GM19463 (cell line): Measurements from ENCODE around the gene IMMT.
"Not testable (repeated sequence)": the region's sequence is repeated elsewhere in the genome, so short reads cannot be mapped to it uniquely, and the experiment has no call there.

Experiments used
- ATAC-seq: cut with Tn5 transposase; IDR thresholded peaks from one replicate; pipeline ENCODE4 v1.9.1; 2021; ENCODE audit warnings: mild to moderate bottlenecking, moderate library complexity; ENCODE audit not compliant: unreplicated experiment

IMMT gene

DNA sequence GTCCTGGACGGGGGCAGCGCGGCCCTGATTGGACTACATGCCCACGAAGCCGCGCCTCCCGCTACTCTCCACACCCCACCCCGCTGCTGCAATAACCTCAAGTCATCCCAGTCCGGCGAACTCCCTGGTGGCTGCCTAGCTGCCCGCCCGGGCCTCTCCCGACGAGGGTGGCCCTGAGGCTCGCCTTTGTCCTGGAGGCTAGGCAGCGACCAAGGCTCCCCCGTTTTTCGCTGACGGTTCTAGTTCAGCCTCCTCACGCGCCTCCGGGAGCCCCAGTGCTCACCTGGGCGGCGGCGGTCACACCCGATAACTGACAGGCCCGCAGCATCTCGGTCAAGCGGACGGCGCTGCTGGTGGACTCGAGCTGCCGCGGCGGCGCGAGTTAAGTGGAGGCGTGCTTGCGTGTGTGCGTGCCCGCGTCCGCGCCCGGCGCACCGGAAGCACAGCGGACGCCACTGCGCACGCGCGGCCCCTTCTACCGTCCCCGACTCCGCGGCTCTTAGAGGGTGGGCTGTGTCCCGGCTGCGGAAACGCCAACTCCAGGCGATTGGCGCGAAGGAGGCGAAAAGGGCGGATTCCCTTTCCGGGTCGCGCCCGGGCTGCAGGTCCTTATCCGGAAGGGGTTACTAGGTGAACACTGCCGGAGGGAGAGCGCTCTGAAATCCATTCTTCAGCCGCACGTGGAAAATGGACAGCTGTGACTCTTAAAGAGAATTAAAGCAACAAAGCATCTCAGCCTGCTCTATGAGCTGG lies at the start of gene IMMT:
TSS of gene IMMT (minus strand) at position 408 of the 753 bp plus-strand sequence. CDS start at position 328, 80 bp downstream.
- peak; percentile 83 for ATAC-seq

DNA sequence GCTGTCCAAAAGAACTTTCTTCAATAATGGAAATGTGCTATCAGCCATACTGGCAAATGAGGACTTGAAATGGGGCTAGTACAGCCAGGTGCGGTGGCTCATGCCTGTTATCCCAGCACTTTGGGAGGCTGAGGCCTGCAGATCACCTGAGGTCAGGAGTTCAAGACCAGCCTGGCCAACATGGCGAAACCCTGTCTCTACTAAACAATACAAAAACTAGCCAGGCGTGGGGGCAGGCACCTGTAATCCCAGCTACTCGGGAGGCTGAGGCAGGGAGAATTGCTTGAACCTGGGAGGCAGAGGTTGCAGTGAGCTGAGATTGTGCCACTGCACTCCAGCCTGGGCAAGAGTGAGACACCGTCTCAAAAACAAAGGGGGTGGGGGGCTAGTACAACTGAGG lies 49.5 kb upstream of the IMMT start:
- not testable (repeated sequence) for ATAC-seq

DNA sequence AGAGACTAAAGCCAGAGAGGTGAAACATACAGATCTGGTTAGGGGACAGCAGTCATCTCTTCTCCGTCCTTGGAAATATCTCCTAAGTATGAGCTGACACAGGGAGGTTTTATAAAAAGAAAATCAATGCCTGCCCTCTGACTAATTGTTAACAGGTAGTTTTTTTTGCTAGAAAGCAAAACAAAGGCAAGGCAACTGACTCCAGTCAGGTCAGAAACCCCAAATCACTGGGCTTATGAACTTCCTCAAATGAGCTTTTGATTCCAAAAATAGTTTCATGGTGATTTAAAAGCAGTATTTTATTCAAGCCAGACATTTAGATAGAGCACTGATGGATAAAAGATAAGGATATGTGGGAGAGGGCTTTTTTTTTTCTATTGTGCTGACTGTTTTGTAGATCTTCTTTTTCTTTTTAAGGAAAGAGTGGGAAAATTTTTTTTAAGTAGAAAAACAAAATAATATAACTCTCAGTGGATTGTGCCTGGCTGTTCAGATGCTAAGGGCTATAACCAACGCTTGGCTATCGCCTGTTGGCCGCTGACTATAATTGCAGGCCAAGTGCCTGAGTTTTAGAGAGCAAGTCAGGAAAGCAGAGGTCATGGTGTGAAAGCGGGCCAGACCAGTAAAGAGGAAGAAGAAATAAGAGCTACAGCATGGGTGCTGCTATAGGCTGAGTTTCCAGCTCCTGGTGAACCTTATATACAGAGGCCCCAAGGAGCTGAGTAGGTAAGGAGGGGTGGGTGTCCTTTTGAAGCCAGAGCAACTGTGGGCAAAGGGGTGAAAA lies 48.9 kb upstream of the IMMT start:
- no peak for ATAC-seq

DNA sequence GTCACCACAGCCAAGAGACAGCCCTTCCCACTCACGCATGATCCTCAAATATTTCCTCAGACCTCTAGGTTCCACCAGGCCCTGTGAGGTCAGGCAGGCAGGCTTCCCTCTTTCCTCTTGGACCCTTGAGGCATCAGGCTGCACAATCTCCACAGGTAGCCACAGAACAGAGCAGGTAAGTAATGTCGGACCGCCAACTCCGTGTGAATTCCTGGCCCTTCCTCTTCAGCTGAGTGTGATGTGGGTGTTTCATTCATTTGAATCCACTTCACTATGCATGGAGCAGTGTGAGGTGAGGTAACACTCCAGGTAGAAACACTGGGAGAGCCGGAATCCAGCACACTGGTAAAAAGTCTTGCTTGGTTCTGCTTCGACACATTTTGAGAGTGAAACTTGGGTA lies 48.0 kb upstream of the IMMT start:
- no peak for ATAC-seq

DNA sequence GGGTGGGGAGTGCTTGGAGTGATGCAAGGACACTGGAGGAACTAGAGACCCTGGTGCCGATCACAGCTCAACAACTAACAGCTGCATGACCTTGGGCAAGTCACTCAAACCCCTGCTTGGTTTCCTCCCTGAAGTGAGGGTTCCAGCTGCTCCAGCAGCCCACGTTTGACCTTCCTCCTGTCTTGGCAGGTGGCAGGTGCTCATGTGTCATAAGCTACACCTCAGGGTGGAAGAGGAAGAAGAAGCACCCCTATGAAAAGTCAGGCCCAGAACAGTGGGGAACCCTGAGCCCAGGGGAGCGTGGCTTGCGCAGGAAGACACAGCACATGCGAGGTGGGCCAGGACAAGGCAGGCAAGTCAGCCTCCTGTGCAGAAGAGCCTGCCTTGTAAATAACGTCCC lies 46.3 kb upstream of the IMMT start:
- no peak for ATAC-seq

DNA sequence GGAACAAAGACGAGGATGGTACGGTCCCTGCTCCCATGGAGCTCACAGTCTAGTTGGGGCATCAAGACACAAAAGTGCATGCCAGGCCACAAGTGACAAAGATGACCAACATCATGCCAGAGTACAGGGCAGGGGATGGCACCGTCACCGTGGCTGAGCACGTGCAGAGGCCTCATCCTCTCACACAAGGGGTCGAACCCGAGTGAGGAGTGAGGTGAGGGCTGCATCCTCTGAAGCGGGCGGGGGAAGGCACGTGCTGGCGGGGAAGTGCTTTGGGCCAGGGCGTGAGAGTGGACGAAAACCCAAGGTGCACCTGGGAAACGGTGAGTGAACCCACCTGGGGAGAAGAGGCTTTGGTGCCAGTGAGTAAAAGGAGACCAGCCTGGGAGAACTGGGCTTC lies 45.0 kb upstream of the IMMT start:
- ATAC-seq: no peak

DNA sequence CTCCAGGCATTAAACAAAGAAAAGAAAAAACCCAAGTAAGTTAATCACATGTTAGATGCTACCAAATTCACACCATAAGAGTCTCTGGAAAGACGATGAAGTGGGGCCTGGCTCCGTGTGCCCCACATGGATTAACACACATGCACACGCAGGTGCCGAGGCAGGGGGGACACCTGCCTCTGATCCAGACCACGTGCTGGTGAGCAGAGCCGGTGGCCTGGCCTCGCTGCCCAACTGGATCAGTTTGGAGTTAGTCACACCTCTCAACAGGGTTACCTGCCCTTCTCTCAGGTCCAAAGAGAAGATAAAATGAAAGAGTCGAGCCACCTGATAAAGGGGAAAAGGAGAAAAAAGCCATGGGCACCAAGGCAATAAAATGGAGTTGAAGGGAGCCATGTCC lies 44.5 kb upstream of the IMMT start:
- ATAC-seq: no peak

DNA sequence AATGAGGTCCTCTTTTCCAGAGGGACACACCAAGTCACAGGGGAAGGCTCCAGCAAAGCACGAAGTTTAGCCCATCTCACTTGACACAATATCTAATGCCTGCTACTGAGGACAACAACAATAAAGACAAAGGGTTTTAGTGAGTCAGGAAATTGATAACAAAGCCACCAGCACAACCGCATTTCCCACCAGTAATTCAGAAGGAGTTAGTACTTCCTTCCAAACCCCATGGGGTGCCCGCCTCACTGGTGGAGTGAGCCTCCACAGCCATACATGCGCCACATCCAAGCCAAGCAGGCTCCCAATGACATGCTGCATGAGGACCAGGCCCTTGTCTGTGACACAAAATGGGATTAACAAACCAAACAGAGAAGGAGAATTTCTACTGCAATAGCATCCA lies 44.1 kb upstream of the IMMT start:
- ATAC-seq: no peak

DNA sequence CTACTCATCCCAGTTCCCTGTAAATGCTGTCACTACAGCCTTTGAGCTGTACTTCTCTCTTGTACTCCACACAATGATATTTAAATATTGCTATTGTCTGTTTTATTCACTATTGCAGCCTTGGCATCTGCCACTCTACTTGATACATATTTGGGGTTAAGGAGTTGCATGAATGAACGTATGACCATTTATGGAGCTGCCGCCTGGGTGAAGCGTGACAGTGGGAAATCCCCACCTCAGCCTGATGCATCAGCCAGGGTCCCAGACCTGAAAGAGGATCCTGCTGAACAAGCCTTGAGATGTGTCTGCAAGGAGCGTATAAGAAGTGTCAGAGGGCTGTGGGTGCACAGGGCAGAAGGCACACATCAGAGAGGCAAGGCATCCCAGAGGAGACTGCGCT lies 43.1 kb upstream of the IMMT start:
- ATAC-seq: peak; percentile 94

DNA sequence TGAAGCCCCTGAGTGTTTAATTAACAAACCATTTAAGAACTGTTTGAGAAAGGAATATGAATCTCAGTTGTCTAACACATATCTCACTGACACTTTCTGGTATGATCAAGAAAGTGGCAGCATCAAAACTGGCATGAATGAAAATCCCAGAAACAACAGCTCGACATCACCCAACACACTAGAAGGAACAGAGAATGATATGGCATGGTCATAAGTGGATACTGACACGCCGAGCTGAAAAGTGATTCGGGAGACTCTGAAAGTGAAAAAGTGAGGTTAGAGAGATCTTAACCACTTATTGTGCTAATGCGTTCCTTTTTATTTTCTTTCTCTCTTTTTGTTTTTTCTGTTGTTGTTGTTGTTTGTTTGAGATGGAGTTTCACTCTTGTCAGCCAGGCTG lies 41.9 kb upstream of the IMMT start:
- ATAC-seq: no peak

DNA sequence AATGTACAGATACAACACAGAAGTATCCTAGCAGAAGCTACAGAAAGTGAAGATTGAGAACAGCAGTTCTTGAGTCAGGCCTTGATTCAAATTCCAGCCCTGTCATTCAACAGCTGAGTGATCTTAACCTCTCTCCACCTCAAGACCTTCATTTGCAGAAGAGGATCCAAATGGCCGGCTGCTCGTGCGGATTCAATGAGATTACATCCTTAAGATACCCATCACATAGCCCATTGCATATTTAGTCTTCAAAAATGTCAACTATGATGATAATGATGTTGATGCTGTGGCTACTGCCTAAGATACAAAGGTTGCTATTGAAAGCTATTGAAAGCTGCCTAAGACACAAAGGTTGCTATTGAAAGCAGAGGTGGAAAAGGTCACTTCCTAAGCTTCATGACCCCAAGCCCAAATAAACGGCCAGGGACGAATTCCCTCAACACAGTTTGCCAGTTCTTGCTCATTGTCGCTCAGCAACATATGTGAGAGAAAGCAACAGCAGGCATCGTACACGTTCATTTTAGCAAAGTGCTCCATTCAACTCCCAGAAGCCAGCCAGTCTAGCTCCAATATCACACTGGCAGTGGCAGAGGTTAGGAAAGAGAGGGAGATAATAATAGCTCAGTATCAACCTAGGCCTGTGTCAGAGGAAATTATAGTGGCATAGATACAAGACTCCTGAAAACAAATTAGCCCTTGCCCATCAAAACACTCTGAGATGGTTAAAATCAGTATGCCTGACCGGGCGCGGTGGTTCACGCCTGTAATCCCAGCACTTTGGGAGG lies 40.1 kb upstream of the IMMT start:
- no peak for ATAC-seq

DNA sequence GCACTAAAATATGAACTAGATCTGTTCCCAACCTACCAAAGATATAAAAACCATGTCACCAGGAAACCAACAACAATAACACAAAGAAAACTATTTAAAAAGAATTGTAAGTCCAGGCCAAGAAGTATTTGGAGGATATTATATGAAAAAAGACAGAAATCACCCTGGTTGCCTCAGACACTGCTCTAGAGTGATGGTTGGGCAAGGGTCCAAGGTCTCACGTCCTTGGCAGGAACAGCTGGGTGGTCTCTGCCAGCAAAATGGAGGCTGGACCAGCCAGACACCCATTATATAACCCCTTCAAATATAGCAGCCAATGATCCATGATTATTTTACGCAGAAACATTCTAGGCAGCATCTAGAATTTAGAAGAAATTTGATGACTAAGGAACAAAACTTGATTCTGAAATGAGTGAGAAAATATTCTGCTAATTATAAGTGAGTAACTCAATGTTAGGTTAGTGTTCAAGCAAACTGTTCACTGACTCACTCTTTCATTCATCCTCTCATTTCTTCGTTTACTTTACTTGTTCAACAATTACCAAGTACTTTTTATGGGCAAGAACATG lies 39.4 kb upstream of the IMMT start:
- ATAC-seq: no peak

DNA sequence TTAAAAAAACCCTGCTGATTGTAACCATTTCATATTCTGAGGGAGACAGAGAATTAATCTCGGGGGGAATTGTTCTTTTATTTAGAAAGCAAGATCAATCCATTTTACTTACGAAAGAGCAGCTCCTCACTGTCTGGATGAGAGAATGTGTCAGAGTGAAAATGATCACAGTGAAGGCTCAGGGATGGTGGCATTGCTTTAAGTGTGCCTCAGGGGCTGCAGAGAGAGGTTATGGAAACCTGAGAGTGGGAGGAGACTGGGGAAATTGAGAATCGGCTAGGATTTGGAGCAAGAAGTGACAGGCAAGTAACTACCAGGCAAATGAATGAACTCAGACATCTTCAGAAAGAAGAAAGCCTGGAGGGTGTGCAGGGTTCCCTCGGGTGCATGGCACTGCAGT lies 38.2 kb upstream of the IMMT start:
- no peak for ATAC-seq

DNA sequence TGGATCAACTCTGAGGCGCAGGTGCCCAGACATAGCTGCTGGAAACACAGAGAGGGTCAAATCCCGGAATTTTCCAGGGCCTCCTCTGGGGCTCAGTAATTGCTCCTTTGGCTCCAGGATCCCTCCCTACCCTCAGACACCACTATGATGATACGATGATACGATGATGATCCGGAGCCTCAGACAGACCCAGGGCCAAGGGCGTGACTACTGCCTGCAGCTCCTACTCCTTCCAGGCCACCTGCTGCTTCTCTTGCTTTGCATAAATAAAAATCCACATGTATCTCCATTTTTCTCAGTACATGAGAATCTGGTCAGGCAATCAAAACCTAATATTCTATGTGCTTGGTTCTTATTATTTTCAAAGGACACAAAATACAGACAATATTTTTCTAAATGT lies 37.6 kb upstream of the IMMT start:
- no peak for ATAC-seq

DNA sequence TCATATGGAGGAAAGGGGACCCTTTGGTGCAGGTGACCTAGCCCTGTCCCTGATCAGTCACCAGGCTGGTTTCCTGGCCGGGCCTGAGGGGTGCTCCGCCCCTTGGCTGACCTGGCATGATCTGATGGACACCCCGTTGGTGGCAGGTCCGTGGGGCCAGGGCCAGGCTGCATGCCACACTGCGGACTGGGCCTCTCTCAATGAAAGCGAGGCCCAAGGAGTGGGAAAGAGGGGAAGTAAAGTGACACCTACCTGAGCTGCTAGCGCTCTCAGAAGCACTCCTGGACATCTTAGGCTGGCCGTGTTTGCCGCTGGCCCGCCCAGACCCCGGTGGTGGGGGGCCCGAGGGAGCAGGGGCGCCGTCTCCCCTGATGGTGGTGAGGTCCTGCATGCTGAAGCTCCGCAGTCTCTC lies 37.1 kb upstream of the IMMT start:
- ATAC-seq: no peak

DNA sequence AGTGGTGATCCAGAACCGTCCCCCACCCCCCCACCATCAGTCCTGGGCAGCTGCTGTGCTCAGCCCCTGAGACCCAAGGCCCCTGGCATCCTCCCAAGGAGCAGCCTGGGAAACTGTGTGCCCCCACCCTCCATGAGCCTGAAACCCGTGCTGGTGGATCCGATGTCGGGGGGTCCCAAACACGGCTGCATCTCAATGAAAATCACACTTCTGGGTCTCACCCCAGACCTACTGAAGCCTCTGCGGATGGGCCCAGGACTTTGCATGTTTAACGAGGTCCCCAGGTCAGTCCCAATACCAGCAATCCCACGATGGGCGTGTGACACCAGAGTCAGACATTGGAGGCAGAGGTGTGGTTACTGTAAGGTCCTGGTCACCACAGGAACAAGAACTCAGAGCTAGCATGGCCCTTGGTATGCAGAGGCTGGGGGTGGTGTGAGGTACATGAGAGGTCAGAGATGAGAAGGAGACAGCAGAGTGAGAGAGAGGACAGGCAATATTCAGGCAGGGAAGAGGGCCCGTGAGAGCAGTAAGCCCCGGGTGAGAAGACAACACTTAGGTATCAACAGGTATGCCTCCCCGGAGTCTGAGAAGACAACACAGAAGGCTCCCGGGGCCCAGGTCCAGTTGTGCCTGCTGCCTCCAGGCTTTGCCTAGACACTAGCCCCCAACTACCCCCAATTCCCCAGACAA lies 36.6 kb upstream of the IMMT start:
- no peak for ATAC-seq

DNA sequence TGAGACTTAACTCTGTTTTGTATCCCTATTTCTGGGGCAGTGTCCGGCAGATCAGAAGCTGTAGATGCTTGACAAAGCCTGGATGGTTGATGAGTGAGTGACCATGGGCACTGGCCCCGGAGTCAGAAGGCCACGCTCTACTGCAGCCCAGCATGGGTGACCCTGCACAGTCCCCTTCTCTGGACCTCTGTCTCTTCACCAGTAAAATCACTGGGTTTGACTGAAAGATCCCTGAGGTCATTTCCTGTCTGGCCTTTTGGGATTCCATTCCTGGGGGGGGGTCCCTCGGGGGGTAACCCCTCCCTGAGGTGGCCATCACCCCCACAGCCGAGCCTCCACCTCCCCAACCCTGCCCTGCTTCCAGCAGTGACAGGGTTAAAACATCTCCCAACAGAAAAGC lies 35.7 kb upstream of the IMMT start:
- no peak for ATAC-seq

DNA sequence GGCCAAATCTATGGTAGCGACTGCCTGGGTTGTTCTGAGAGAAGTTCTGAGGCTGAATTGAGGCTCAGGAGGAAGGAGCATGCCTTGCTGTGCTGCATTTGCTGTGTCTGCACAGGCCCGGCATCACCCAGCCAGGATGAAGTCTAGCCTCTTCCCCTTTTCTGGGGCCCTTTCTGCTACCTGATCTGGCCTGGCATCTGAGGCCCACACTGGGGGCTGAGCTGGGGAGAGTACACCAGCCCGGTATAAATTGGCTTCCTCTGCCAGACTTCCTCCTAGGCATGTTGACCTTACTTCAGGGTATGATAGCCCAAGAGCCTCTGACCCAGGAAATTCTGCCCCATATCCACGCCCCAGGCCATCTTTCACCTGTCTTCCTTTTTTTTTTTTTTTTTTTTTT lies 34.0 kb upstream of the IMMT start:
- ATAC-seq: no peak

DNA sequence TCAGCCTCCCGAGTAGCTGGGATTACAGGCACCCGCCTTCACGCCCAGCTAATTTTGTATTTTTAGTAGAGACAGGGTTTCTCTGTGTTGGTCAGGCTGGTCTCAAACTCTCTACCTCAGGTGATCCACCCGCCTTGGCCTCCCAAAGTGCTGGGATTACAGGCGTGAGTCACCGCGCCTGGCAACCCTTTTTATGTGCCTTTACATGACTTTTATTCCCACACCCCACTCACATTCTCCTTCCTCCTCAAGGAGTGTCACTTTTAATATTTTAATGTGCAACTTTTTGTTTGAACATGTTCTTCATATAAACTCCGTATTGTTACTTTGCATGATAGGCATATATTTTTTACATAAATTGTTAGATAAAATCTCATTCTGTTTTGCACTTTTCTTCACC lies 33.3 kb upstream of the IMMT start:
- ATAC-seq: not testable (repeated sequence)

DNA sequence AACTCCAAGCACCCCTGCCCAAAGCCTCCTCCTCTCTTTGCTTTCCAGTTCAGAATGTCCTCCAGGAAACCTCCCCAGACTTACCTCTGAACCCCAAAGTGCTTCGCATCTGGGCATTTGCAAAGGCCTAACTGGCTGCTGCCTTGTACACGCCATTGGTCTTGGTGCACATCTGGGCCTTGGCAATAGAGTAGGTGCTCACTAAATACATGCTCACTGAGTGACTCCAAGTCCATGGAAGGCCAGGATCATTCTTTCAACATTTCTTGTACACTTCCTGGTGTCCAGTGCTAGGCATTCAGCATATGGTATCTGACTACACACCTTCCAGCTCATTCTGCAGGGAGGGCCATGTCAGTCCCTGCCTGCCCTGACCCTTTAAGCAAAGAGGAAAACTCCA lies 32.4 kb upstream of the IMMT start:
- ATAC-seq: no peak
